Measurements from ENCODE around the gene SNX11. TPM values are rescaled to one million over a fixed set of nuclear protein-coding genes. Genes with fewer than 3 reads are reported as not detected.

SNX11 gene
- polyA plus RNA-seq, 1 donor from 2014 or later, result 29.0 TPM

DNA sequence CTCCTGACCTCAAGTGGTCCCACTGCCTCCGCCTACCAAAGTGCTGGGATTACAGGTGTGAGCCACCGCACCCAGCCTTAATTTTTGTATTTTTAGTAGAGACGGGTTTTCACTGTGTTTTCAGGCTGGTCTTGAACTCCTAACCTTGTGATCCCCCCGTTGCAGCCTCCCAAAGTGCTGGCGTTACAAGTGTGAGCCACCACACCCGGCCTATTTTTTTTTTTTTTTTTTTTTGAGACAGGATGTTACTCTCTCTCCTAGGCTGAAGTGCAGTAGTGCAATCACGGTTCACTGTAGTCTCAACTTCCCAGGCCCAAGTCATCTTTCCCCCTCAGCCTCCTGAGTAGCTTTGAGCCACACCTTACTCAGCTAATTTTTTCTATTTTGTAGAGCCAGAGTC is 3.1 kb upstream of the SNX11 start:
- no peak overlapping the region for H3K4me2 ChIP-seq (ENCODE audit: low read length)
- no peaks in the 10 kb centered on the region for H3K27me3 ChIP-seq (ENCODE audit: insufficient read depth, low read depth, low read length)
- H3K27ac ChIP-seq (ENCODE audit: low read length), result no peak overlapping the region
- H3K4me3 ChIP-seq (ENCODE audit: low read length), result no peak overlapping the region
- H3K9me2 ChIP-seq (ENCODE audit: insufficient read depth, low read length), result no peaks in the 10 kb centered on the region
- H4K20me1 ChIP-seq (ENCODE audit: insufficient read depth), result no peaks in the 10 kb centered on the region
- no peaks in the 10 kb centered on the region for H3K9me3 ChIP-seq (ENCODE audit: low read length)
- no peak overlapping the region for H2AFZ ChIP-seq (ENCODE audit: low read depth, low read length)
- no peaks in the 10 kb centered on the region for H3K36me3 ChIP-seq (ENCODE audit: insufficient read depth, low read length)
- peaks cover 8% of the 10 kb centered on the region for H3F3A ChIP-seq (ENCODE audit: insufficient read depth, low read length, poor library complexity, severe bottlenecking)
- TF ChIP-seq POLR2AphosphoS5 (IDR thresholded peaks at IDR 0.05) (no peak), RAD21 (conservative IDR thresholded peaks at IDR 0.05) (no peak), EP300 (conservative IDR thresholded peaks at IDR 0.05; ENCODE audit: poor library complexity, severe bottlenecking) (no peak), EZH2 (IDR thresholded peaks at IDR 0.05; ENCODE audit: borderline replicate concordance, insufficient read depth, low read length, poor library complexity, severe bottlenecking) (no peak), MXI1 (conservative IDR thresholded peaks at IDR 0.05; ENCODE audit: poor library complexity, severe bottlenecking) (no peak), TAF1 (IDR thresholded peaks at IDR 0.05; ENCODE audit: low read depth) (no peak), SMC3 (conservative IDR thresholded peaks at IDR 0.05; ENCODE audit: poor library complexity) (no peak)
- TF ChIP-seq, protein P1, sequence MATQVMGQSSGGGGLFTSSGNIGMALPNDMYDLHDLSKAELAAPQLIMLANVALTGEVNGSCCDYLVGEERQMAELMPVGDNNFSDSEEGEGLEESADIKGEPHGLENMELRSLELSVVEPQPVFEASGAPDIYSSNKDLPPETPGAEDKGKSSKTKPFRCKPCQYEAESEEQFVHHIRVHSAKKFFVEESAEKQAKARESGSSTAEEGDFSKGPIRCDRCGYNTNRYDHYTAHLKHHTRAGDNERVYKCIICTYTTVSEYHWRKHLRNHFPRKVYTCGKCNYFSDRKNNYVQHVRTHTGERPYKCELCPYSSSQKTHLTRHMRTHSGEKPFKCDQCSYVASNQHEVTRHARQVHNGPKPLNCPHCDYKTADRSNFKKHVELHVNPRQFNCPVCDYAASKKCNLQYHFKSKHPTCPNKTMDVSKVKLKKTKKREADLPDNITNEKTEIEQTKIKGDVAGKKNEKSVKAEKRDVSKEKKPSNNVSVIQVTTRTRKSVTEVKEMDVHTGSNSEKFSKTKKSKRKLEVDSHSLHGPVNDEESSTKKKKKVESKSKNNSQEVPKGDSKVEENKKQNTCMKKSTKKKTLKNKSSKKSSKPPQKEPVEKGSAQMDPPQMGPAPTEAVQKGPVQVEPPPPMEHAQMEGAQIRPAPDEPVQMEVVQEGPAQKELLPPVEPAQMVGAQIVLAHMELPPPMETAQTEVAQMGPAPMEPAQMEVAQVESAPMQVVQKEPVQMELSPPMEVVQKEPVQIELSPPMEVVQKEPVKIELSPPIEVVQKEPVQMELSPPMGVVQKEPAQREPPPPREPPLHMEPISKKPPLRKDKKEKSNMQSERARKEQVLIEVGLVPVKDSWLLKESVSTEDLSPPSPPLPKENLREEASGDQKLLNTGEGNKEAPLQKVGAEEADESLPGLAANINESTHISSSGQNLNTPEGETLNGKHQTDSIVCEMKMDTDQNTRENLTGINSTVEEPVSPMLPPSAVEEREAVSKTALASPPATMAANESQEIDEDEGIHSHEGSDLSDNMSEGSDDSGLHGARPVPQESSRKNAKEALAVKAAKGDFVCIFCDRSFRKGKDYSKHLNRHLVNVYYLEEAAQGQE (IDR thresholded peaks at IDR 0.05; ENCODE audit: borderline replicate concordance), result no peak
- TF ChIP-seq, protein P2, sequence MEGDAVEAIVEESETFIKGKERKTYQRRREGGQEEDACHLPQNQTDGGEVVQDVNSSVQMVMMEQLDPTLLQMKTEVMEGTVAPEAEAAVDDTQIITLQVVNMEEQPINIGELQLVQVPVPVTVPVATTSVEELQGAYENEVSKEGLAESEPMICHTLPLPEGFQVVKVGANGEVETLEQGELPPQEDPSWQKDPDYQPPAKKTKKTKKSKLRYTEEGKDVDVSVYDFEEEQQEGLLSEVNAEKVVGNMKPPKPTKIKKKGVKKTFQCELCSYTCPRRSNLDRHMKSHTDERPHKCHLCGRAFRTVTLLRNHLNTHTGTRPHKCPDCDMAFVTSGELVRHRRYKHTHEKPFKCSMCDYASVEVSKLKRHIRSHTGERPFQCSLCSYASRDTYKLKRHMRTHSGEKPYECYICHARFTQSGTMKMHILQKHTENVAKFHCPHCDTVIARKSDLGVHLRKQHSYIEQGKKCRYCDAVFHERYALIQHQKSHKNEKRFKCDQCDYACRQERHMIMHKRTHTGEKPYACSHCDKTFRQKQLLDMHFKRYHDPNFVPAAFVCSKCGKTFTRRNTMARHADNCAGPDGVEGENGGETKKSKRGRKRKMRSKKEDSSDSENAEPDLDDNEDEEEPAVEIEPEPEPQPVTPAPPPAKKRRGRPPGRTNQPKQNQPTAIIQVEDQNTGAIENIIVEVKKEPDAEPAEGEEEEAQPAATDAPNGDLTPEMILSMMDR (IDR thresholded peaks at IDR 0.05; ENCODE audit: poor library complexity, severe bottlenecking), result no peak
- H3K79me2 ChIP-seq (replicated peaks; ENCODE audit: insufficient read depth, low read length), result peaks cover 25% of the 10 kb centered on the region
- H3K9ac ChIP-seq (ENCODE audit: low read length), result no peak overlapping the region

DNA sequence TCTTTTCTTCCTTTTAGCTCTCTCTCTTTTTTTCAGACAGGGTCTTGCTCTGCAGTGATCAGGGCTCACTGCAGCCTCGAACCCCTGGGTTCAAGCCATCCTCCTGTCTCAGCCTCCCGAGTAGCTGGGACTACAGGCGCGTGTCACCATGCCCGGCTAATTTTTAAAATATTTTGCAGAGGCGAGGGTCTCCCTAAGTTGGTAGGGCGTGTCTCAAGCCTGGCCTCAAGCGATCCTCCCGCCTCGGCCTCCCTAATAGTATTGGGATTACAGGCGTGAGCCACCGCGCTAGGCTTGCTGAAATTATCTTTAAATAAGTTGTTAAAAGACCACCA is 797 bp upstream of the SNX11 start:
- Histone ChIP-seq H3K79me2 (replicated peaks; ENCODE audit: insufficient read depth, low read length) (peaks cover 29% of the 10 kb centered on the region), H3K27ac (ENCODE audit: low read length) (no peak overlapping the region), H3F3A (ENCODE audit: insufficient read depth, low read length, poor library complexity, severe bottlenecking) (no peaks in the 10 kb centered on the region), H3K9me3 (ENCODE audit: low read length) (no peaks in the 10 kb centered on the region), H3K4me3 (ENCODE audit: low read length) (peak overlapping the region; percentile 79), H3K9me2 (ENCODE audit: insufficient read depth, low read length) (no peaks in the 10 kb centered on the region), H3K36me3 (ENCODE audit: insufficient read depth, low read length) (no peaks in the 10 kb centered on the region), H2AFZ (ENCODE audit: low read depth, low read length) (peak overlapping the region; percentile 73), H3K9ac (ENCODE audit: low read length) (peak overlapping the region; percentile 76), H3K4me2 (ENCODE audit: low read length) (peak overlapping the region; percentile 57), H3K27me3 (ENCODE audit: insufficient read depth, low read depth, low read length) (no peaks in the 10 kb centered on the region), H4K20me1 (ENCODE audit: insufficient read depth) (no peaks in the 10 kb centered on the region)
- TF ChIP-seq EP300 (conservative IDR thresholded peaks at IDR 0.05; ENCODE audit: poor library complexity, severe bottlenecking), result no peak
- no peak for TF ChIP-seq RAD21 (conservative IDR thresholded peaks at IDR 0.05)
- TF ChIP-seq EZH2 (IDR thresholded peaks at IDR 0.05; ENCODE audit: borderline replicate concordance, insufficient read depth, low read length, poor library complexity, severe bottlenecking), result no peak
- TF ChIP-seq SMC3 (conservative IDR thresholded peaks at IDR 0.05; ENCODE audit: poor library complexity), result no peak
- TF ChIP-seq, protein P1 (IDR thresholded peaks at IDR 0.05; ENCODE audit: borderline replicate concordance), result no peak

Measured in neural cell (in vitro differentiated cells).